Uterus (tissue), 2 donors: ENCODE measurements around the gene ARHGAP5.

Experiments
- CTCF ChIP-seq, 4 experiments: fragments of 200-600 bp in 2 of 4; fragments of 450-650 bp in 2 of 4; sonication (generic) in 2 of 4; IDR thresholded peaks; one replicate each; pipeline ENCODE4 v1.5.1; 2016 to 2019; ENCODE audit warnings: antibody characterized with exemption in 4 of 4, mild to moderate bottlenecking in 2 of 4, moderate library complexity in 1 of 4
- POLR2A ChIP-seq, 2 donors: fragments of 450-650 bp; IDR thresholded peaks; one replicate each; pipeline ENCODE4 v1.6.1; 2016; ENCODE audit warnings: antibody characterized with exemption in 2 of 2, mild to moderate bottlenecking in 1 of 2, moderate library complexity in 1 of 2

GRCh38 chr14:32028599-32028998, 48.5 kb upstream of the ARHGAP5 start:
- TF ChIP-seq CTCF (IDR thresholded peaks at IDR 0.05): no peak
- TF ChIP-seq POLR2A (IDR thresholded peaks at IDR 0.05): no peak
